SK-N-MC (cell line): ENCODE measurements around the gene HECTD4.

Source experiments
- EZH2 ChIP-seq: fragments of 200-600 bp; sonication (generic); IDR thresholded peaks from one replicate; pipeline ENCODE4 v1.6.1; 2017; ENCODE audit warnings: antibody characterized with exemption
- POLR2AphosphoS5 ChIP-seq: IDR thresholded peaks from 2 replicates; pipeline ENCODE4 v1.6.1; 2012; ENCODE audit warnings: mild to moderate bottlenecking, low read depth, low read length, borderline replicate concordance

DNA sequence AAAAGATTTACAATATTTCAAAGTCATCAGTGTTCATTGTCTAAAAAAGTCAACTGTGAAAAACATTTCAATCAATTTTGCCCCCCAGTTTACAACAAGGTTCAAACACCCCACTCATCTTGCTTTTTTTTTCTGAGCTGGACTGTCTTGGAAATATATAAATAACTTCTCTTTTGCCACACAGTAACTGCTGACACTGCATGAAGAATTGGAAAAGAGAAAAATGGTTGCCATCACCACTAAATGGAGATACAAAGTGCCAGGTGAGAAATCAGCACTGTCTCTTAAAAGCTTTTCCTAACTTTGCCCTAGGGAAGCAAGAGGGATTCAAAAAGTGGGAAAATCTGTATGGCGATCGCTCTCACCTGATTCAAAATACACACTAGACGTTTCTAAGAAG, 155.5 kb downstream of the HECTD4 start:
- TF ChIP-seq EZH2, result no peak
- TF ChIP-seq POLR2AphosphoS5, result no peak
